Nephron progenitor cell (in vitro differentiated cells): ENCODE measurements around the gene CALML5.

Experiments used
- DNase-seq: peaks from one replicate; pipeline ENCODE4 v3.0.0; 2021
- H3K27ac Mint-ChIP-seq: 2 replicates; pipeline ENCODE4 v1.8.0; 2021; ENCODE audit warnings: mild to moderate bottlenecking, moderate library complexity, mixed read lengths
- H3K27me3 Mint-ChIP-seq: 2 replicates; pipeline ENCODE4 v1.8.0; 2021; ENCODE audit warnings: mild to moderate bottlenecking, low read depth, mixed read lengths; ENCODE audit not compliant: poor library complexity
- H3K36me3 Mint-ChIP-seq: 2 replicates; pipeline ENCODE4 v1.8.0; 2021; ENCODE audit warnings: low read depth, mixed read lengths
- H3K4me1 Mint-ChIP-seq: 2 replicates; pipeline ENCODE4 v1.8.0; 2021; ENCODE audit warnings: mixed read lengths
- H3K4me3 Mint-ChIP-seq: 2 replicates; pipeline ENCODE4 v1.8.0; 2021; ENCODE audit warnings: mild to moderate bottlenecking, moderate library complexity, mixed read lengths
- H3K9me3 Mint-ChIP-seq: 2 replicates; pipeline ENCODE4 v1.8.0; 2021; ENCODE audit warnings: mild to moderate bottlenecking, moderate library complexity, mixed read lengths
- CTCF ChIP-seq: fragments of 200-600 bp; sonication (generic); IDR thresholded peaks from 2 replicates; pipeline ENCODE4 v1.5.0; 2021; ENCODE audit warnings: antibody characterized with exemption

The CALML5 gene

GRCh38 chr10:5531558-5532306 is 32.4 kb upstream of the CALML5 start:
- Mint-ChIP-seq H3K4me1 (peaks cover 36% of the 10 kb centered on the region), H3K9me3 (peaks cover 10% of the 10 kb centered on the region), H3K27me3 (no peaks in the 10 kb centered on the region), H3K4me3 (no peak overlapping the region), H3K27ac (no peak overlapping the region), H3K36me3 (no peaks in the 10 kb centered on the region)
- no peak for DNase-seq
- TF ChIP-seq CTCF: no peak

GRCh38 chr10:5530846-5531557 is 31.6 kb upstream of the CALML5 start:
- Mint-ChIP-seq H3K4me3 (no peak overlapping the region), H3K27ac (no peak overlapping the region), H3K4me1 (peaks cover 41% of the 10 kb centered on the region), H3K36me3 (no peaks in the 10 kb centered on the region), H3K9me3 (peaks cover 10% of the 10 kb centered on the region), H3K27me3 (no peaks in the 10 kb centered on the region)
- TF ChIP-seq CTCF: no peak
- DNase-seq: no peak

GRCh38 chr10:5530412-5530806 is 31.0 kb upstream of the CALML5 start:
- no peak overlapping the region for H3K27ac Mint-ChIP-seq
- peaks cover 10% of the 10 kb centered on the region for H3K9me3 Mint-ChIP-seq
- H3K4me3 Mint-ChIP-seq: no peak overlapping the region
- peaks cover 47% of the 10 kb centered on the region for H3K4me1 Mint-ChIP-seq
- H3K36me3 Mint-ChIP-seq: no peaks in the 10 kb centered on the region
- no peak for DNase-seq
- no peaks in the 10 kb centered on the region for H3K27me3 Mint-ChIP-seq
- no peak for TF ChIP-seq CTCF

- Mint-ChIP-seq H3K27ac (no peak overlapping the region), H3K36me3 (no peaks in the 10 kb centered on the region), H3K4me3 (no peak overlapping the region), H3K4me1 (peaks cover 42% of the 10 kb centered on the region), H3K9me3 (peaks cover 10% of the 10 kb centered on the region), H3K27me3 (no peaks in the 10 kb centered on the region)
- no peak for DNase-seq
- no peak for TF ChIP-seq CTCF
Observed at GRCh38 chr10:5529702-5530411, 30.5 kb upstream of the CALML5 start.

- Mint-ChIP-seq H3K9me3 (peaks cover 10% of the 10 kb centered on the region), H3K36me3 (no peaks in the 10 kb centered on the region), H3K27ac (no peak overlapping the region), H3K27me3 (no peaks in the 10 kb centered on the region), H3K4me1 (peaks cover 40% of the 10 kb centered on the region), H3K4me3 (no peak overlapping the region)
- no peak for DNase-seq
- no peak for TF ChIP-seq CTCF
Observed at GRCh38 chr10:5528989-5529701, 29.8 kb upstream of the CALML5 start.
